Fibroblast of peridontal ligament (primary cell): ENCODE data around the gene HSPG2.

Experiments
- DNase-seq: peaks from one replicate; pipeline ENCODE4 v3.0.0-alpha.2; 2010; ENCODE audit errors: extremely low read depth

Gene HSPG2

GRCh38 chr1:21955501-21956281, 18.6 kb upstream of the HSPG2 start:
- no peak for DNase-seq

GRCh38 chr1:21955058-21955457, 17.9 kb upstream of the HSPG2 start:
- no peak for DNase-seq

GRCh38 chr1:21952786-21953520, 15.8 kb upstream of the HSPG2 start:
- no peak for DNase-seq

- DNase-seq: no peak
These were observed 14.2 kb upstream of the HSPG2 start for GRCh38 chr1:21951226-21951870.

GRCh38 chr1:21950734-21951133, 13.6 kb upstream of the HSPG2 start:
- no peak for DNase-seq

- DNase-seq: no peak
These were observed 9.9 kb upstream of the HSPG2 start for GRCh38 chr1:21946836-21947587.

- DNase-seq: no peak
These were observed 7.6 kb upstream of the HSPG2 start for GRCh38 chr1:21944733-21945073.

- DNase-seq: peak; percentile 37
These were observed 6.0 kb upstream of the HSPG2 start for GRCh38 chr1:21942959-21943640.

GRCh38 chr1:21942464-21942863, 5.4 kb upstream of the HSPG2 start:
- no peak for DNase-seq

- no peak for DNase-seq
These were observed 4.3 kb upstream of the HSPG2 start for GRCh38 chr1:21941370-21941769.

- no peak for DNase-seq
These were observed 3.4 kb upstream of the HSPG2 start for GRCh38 chr1:21940492-21940891.

- peak; percentile 95 for DNase-seq
These were observed 2.7 kb upstream of the HSPG2 start for GRCh38 chr1:21939650-21940374.

GRCh38 chr1:21938732-21939538, 1.8 kb upstream of the HSPG2 start:
- DNase-seq: no peak

- peak; percentile 71 for DNase-seq
These were observed 437 bp upstream of the HSPG2 start for GRCh38 chr1:21937372-21938121.

- peak; percentile 24 for DNase-seq
These were observed 611 bp downstream of the HSPG2 start for GRCh38 chr1:21936366-21937031.

GRCh38 chr1:21935891-21936365, 1.2 kb downstream of the HSPG2 start:
- DNase-seq: no peak

- peak; percentile 52 for DNase-seq
These were observed 1.7 kb downstream of the HSPG2 start for GRCh38 chr1:21935393-21935804.

- no peak for DNase-seq
These were observed 3.5 kb downstream of the HSPG2 start for GRCh38 chr1:21933397-21934248.
